Erythroblast (primary cell): ENCODE data around the gene KIAA1671.

Source experiments
- GATA1 ChIP-seq: IDR thresholded peaks from 2 replicates; pipeline ENCODE4 v1.6.1; 2011; ENCODE audit warnings: low read depth, mild to moderate bottlenecking, control low read depth, low read length, moderate library complexity
- POLR2A ChIP-seq: IDR thresholded peaks from 2 replicates; pipeline ENCODE4 v1.6.1; 2011; ENCODE audit warnings: mild to moderate bottlenecking, low read length

DNA sequence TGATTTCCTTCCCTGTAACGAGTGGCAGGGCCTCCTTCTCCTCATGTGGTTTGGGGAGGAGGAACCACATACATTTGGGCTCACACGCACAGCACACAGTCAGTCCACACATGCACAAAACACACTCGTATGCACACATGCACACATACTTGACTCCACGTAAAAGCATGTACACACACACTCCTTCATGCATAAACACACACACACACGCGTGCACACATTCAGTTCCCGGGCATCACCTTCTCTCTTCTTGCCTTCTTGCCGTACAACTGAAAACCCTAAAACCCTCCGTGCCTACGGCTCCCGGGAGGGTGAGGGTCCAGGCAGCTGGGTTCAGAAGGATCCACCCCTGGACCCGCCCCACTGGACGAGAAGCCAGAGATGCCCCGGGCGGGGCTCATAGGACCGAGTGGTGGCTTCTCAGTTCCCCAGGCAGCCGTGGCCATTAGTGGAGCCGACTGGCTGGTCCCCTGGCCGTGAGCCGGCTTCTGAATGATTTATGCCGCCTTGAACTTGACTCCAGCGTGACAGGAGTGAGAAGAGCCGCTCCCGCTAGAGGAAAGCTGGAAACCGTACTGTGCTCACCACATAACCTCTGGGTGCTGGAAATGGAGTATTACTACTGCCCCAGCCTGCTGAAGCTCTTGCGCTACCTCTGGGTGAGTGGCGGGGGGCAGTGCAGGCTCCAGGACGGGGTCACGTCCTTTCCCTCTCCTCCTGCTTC, 117.4 kb downstream of the KIAA1671 start:
- no peak for TF ChIP-seq POLR2A
- TF ChIP-seq GATA1, result no peak
